ENCODE measurements around the gene RTN1.

DNA sequence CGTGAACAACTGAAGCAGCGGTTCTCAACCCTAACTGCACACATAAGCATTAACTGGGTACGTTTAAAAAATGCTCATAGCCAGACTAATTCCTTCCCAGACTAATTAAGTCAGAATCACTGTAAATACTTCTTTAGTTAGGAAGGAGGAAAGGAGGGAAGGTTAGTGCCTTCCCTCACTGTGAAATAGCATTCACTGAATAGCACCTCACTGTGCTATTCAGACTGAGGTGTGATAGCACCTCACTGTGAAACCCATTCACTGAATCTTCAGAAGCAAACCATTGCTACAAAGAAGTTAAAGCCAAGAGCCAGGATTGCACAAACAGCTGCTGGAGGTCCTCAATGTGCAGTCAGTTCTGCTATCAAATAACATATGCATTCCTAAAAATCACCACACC, 58.8 kb downstream of the RTN1 start:
- TF ChIP-seq, protein P1, sequence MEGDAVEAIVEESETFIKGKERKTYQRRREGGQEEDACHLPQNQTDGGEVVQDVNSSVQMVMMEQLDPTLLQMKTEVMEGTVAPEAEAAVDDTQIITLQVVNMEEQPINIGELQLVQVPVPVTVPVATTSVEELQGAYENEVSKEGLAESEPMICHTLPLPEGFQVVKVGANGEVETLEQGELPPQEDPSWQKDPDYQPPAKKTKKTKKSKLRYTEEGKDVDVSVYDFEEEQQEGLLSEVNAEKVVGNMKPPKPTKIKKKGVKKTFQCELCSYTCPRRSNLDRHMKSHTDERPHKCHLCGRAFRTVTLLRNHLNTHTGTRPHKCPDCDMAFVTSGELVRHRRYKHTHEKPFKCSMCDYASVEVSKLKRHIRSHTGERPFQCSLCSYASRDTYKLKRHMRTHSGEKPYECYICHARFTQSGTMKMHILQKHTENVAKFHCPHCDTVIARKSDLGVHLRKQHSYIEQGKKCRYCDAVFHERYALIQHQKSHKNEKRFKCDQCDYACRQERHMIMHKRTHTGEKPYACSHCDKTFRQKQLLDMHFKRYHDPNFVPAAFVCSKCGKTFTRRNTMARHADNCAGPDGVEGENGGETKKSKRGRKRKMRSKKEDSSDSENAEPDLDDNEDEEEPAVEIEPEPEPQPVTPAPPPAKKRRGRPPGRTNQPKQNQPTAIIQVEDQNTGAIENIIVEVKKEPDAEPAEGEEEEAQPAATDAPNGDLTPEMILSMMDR (IDR thresholded peaks at IDR 0.05; ENCODE audit: insufficient read depth, low read length, poor library complexity, severe bottlenecking) = no peak
- no peak for TF ChIP-seq EZH2phosphoT487 (conservative IDR thresholded peaks at IDR 0.05; ENCODE audit: low read length)
